HepG2 (cell line): Measurements from ENCODE around the gene RPP25L. TPM values are rescaled to one million over a fixed set of nuclear protein-coding genes. Genes with fewer than 3 reads are reported as not detected.

Experiments used
- BCL6 ChIP-seq: IDR thresholded peaks from 2 replicates; pipeline ENCODE4 v1.6.1; 2016; ENCODE audit warnings: missing genetic modification reagents, missing compliant biosample characterization
- BRCA1 ChIP-seq: sonication (generic); formaldehyde crosslinking; IDR thresholded peaks from 2 replicates; pipeline ENCODE4 v1.4.0; 2020; ENCODE audit warnings: missing genetic modification reagents
- CREB1 ChIP-seq, 2 experiments: fragments of 450-650 bp in 1 of 2; IDR thresholded peaks; 2 replicates each; pipeline ENCODE4 v1.6.1; 2016 to 2017; ENCODE audit warnings: control low read depth in 1 of 2, mild to moderate bottlenecking in 1 of 2, missing compliant biosample characterization in 1 of 2, missing genetic modification characterization in 1 of 2
- DMAP1 ChIP-seq: IDR thresholded peaks from 2 replicates; pipeline ENCODE4 v1.6.1; 2016
- ERF ChIP-seq: IDR thresholded peaks from 2 replicates; pipeline ENCODE4 v1.6.1; 2018; ENCODE audit warnings: missing biosample characterization, missing genetic modification reagents
- MAZ ChIP-seq, 2 experiments: sonication (generic) in 1 of 2; formaldehyde crosslinking in 1 of 2; IDR thresholded peaks; 2 replicates each; pipeline versions ENCODE4 v1.5.0 to v1.6.1; 2012 to 2020; ENCODE audit warnings: low read depth in 2 of 2, mild to moderate bottlenecking in 2 of 2, borderline replicate concordance in 1 of 2, improper control_type of control experiment in 1 of 2, low read length in 1 of 2, missing genetic modification reagents in 1 of 2, moderate library complexity in 1 of 2
- PCBP1 ChIP-seq: fragments of 200-400 bp; formaldehyde crosslinking; IDR thresholded peaks from 2 replicates; pipeline ENCODE4 v1.6.1; 2017; ENCODE audit warnings: mild to moderate bottlenecking, low read depth, low read length, borderline replicate concordance
- RBAK ChIP-seq: sonication (generic); formaldehyde crosslinking; IDR thresholded peaks from 2 replicates; pipeline ENCODE4 v1.5.1; 2020; ENCODE audit warnings: mild to moderate bottlenecking, missing genetic modification reagents
- RXRA ChIP-seq: sonication (generic); formaldehyde crosslinking; IDR thresholded peaks from 2 replicates; pipeline ENCODE4 v1.5.1; 2020; ENCODE audit warnings: missing genetic modification reagents
- SIN3B ChIP-seq: fragments of 150-350 bp; IDR thresholded peaks from 2 replicates; pipeline ENCODE4 v1.6.1; 2014; ENCODE audit warnings: low read length
- SIX4 ChIP-seq: sonication (generic); formaldehyde crosslinking; IDR thresholded peaks from 2 replicates; pipeline ENCODE4 v1.4.0; 2020; ENCODE audit warnings: missing genetic modification reagents
- TCF12 ChIP-seq, 2 experiments: fragments of 450-650 bp in 1 of 2; sonication (generic) in 1 of 2; formaldehyde crosslinking in 1 of 2; IDR thresholded peaks; 2 replicates each; pipeline versions ENCODE4 v1.6.1 to v1.8.0; 2017 to 2022; ENCODE audit warnings: antibody characterized with exemption in 1 of 2, mild to moderate bottlenecking in 1 of 2, missing genetic modification reagents in 1 of 2, moderate library complexity in 1 of 2
- ZNF451 ChIP-seq: sonication (generic); formaldehyde crosslinking; IDR thresholded peaks from 2 replicates; pipeline ENCODE4 v1.5.0; 2020; ENCODE audit warnings: mild to moderate bottlenecking, missing genetic modification reagents
- ZNF501 ChIP-seq: sonication (generic); formaldehyde crosslinking; IDR thresholded peaks from 2 replicates; pipeline ENCODE4 v1.5.1; 2020; ENCODE audit warnings: mild to moderate bottlenecking, moderate library complexity, missing genetic modification reagents
- ZNF547 ChIP-seq: sonication (generic); formaldehyde crosslinking; IDR thresholded peaks from 2 replicates; pipeline ENCODE4 v1.5.1; 2020; ENCODE audit warnings: mild to moderate bottlenecking, missing genetic modification reagents
- ZNF577 ChIP-seq: sonication (generic); formaldehyde crosslinking; IDR thresholded peaks from 2 replicates; pipeline ENCODE4 v1.4.0; 2020; ENCODE audit warnings: mild to moderate bottlenecking, low read depth, missing genetic modification reagents, borderline replicate concordance
- ZNF614 ChIP-seq: IDR thresholded peaks from 2 replicates; pipeline ENCODE4 v1.6.1; 2018; ENCODE audit warnings: missing biosample characterization, missing genetic modification reagents, inconsistent platforms, borderline replicate concordance
- ZNF616 ChIP-seq: sonication (generic); formaldehyde crosslinking; IDR thresholded peaks from 2 replicates; pipeline ENCODE4 v1.5.0; 2020; ENCODE audit warnings: low read depth, mild to moderate bottlenecking, missing genetic modification reagents
- polyA plus RNA-seq, 8 experiments: library from polyadenylated mRNA; depleted of rRNA in 3 of 8; stranded (reverse) in 7 of 8; unstranded in 1 of 8; fragments of >200 nt; fragmentation: Illumina TruSeq in 4 of 8; extraction: Trizol in 4 of 8; gene quantifications; 2 replicates each; pipeline versions ENCODE4 v1.2.1 to v1.2.3, GENCODE V29; 2011 to 2016; ENCODE audit warnings: low read depth in 4 of 8, missing spikeins in 1 of 8, mixed read lengths in 1 of 8; ENCODE audit not compliant: insufficient read depth in 1 of 8
- total RNA-seq, 5 experiments: library from RNA; depleted of rRNA; stranded (reverse); fragments of >200 nt; fragmentation: Illumina TruSeq; extraction: Trizol; gene quantifications; 2 replicates each; pipeline ENCODE4 v1.2.3, GENCODE V29; 2016; ENCODE audit warnings: low read depth in 1 of 5
- TF ChIP-seq, protein P1 (sequence below): sonication (generic); formaldehyde crosslinking; IDR thresholded peaks from 2 replicates; pipeline ENCODE4 v1.8.0; 2022; ENCODE audit warnings: mild to moderate bottlenecking, missing genetic modification reagents, moderate library complexity
- TF ChIP-seq, protein P2 (sequence below): sonication (generic); formaldehyde crosslinking; IDR thresholded peaks from 2 replicates; pipeline ENCODE4 v1.4.0; 2020; ENCODE audit warnings: missing genetic modification reagents
- TF ChIP-seq, protein P3 (sequence below): sonication (generic); formaldehyde crosslinking; IDR thresholded peaks from 2 replicates; pipeline ENCODE4 v1.8.1; 2022; ENCODE audit warnings: mild to moderate bottlenecking, missing genetic modification reagents
- TF ChIP-seq, protein P4 (sequence below): sonication (generic); IDR thresholded peaks from 2 replicates; pipeline ENCODE4 v1.6.1; 2016; ENCODE audit warnings: low read depth, borderline replicate concordance

RPP25L gene
- total and polyA plus RNA-seq, 2 of the 13 experiments (the other 11 are each of a cell fraction or from before 2014, with no cell fraction given), result 24.5 to 27.3 TPM

DNA sequence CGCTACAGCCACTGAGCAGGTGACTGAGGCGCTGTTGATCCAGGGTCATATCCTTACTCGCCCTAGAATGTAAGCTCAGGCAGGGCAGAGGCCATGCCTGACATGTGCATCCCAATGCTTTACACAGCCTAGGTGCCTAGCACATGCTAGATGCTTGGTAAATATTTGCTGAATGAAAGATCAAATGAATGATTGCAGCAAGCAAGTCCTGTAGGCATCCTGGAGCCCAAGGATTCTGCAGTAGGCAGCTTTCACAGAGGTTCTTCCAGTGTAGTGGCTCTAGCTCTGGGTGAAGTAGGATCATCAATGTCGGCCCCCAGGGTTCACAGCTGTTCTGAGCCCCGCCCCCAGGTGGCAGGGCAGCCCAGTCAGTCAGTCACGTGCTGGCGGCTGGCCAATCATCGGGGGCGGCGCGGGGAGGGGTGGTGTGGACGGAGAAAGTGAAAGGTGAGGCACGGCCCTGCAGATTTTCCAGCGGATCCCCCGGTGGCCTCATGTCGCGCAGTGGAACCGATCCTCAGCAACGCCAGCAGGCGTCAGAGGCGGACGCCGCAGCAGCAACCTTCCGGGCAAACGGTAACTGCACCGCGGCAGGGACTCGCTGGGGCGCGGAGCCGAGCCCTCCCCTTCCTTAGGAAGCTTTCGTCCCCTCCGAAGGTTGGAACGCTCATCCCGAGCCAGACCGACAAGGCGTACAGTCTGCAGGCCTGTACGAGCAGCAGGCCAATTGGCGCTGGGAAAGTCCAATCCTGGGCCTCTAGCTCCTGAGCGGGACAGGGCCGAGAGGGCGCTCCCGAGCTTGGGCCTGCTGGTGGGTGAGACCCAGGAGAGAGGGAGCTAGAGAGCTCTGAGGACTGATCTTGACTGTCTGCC is 34.5 kb upstream of the RPP25L start, which contains the start of gene GALT (continued):
- no peak for TF ChIP-seq ZNF577 (CRISPR knock-in tag)
- peak; percentile 77 for TF ChIP-seq RXRA (CRISPR knock-in tag)
- TF ChIP-seq SIX4 (CRISPR knock-in tag), result 0 out of 2 replicates have a peak, but pooled peaks have one; percentile 34
- peak; percentile 78; the same call in 1 of the 2 replicates for TF ChIP-seq DMAP1 (CRISPR knock-in tag)
- TF ChIP-seq ZNF614, result peak; percentile 82; the same call in 1 of the 2 replicates
- peak; percentile 82 for TF ChIP-seq ZNF547 (CRISPR knock-in tag)
- no peak for TF ChIP-seq ZNF616 (CRISPR knock-in tag)
- TF ChIP-seq ERF (CRISPR knock-in tag), result peak; percentile 80
- TF ChIP-seq PCBP1, result no peak
- no peak; the same call in 1 of the 2 replicates for TF ChIP-seq MAZ (IDR thresholded peaks at IDR 0.05; ENCODE audit: borderline replicate concordance, low read depth, low read length)
- TF ChIP-seq MAZ (CRISPR knock-in tag; IDR thresholded peaks at IDR 0.05; ENCODE audit: low read depth), result peak; percentile 61; the same call in 1 of the 2 replicates
- TF ChIP-seq SIN3B, result peak; percentile 33; the same call in 1 of the 2 replicates
- TF ChIP-seq, protein P1, sequence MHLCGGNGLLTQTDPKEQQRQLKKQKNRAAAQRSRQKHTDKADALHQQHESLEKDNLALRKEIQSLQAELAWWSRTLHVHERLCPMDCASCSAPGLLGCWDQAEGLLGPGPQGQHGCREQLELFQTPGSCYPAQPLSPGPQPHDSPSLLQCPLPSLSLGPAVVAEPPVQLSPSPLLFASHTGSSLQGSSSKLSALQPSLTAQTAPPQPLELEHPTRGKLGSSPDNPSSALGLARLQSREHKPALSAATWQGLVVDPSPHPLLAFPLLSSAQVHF, result no peak
- TF ChIP-seq TCF12 (IDR thresholded peaks at IDR 0.05), result no peak
- 0 out of 2 replicates have a peak, but pooled peaks have one; percentile 57 for TF ChIP-seq TCF12 (CRISPR knock-in tag; IDR thresholded peaks at IDR 0.05)
- peak; percentile 60 for TF ChIP-seq CREB1 (IDR thresholded peaks at IDR 0.05)
- no peak; the same call in 1 of the 2 replicates for TF ChIP-seq CREB1 (CRISPR knock-in tag; IDR thresholded peaks at IDR 0.05)
- TF ChIP-seq BCL6 (CRISPR knock-in tag), result peak; percentile 39
- TF ChIP-seq, protein P2, sequence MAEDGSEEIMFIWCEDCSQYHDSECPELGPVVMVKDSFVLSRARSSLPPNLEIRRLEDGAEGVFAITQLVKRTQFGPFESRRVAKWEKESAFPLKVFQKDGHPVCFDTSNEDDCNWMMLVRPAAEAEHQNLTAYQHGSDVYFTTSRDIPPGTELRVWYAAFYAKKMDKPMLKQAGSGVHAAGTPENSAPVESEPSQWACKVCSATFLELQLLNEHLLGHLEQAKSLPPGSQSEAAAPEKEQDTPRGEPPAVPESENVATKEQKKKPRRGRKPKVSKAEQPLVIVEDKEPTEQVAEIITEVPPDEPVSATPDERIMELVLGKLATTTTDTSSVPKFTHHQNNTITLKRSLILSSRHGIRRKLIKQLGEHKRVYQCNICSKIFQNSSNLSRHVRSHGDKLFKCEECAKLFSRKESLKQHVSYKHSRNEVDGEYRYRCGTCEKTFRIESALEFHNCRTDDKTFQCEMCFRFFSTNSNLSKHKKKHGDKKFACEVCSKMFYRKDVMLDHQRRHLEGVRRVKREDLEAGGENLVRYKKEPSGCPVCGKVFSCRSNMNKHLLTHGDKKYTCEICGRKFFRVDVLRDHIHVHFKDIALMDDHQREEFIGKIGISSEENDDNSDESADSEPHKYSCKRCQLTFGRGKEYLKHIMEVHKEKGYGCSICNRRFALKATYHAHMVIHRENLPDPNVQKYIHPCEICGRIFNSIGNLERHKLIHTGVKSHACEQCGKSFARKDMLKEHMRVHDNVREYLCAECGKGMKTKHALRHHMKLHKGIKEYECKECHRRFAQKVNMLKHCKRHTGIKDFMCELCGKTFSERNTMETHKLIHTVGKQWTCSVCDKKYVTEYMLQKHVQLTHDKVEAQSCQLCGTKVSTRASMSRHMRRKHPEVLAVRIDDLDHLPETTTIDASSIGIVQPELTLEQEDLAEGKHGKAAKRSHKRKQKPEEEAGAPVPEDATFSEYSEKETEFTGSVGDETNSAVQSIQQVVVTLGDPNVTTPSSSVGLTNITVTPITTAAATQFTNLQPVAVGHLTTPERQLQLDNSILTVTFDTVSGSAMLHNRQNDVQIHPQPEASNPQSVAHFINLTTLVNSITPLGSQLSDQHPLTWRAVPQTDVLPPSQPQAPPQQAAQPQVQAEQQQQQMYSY (CRISPR knock-in tag), result peak; percentile 68; the same call in 1 of the 2 replicates
- no peak; the same call in 1 of the 2 replicates for TF ChIP-seq BRCA1 (CRISPR knock-in tag)
- TF ChIP-seq ZNF451 (CRISPR knock-in tag), result peak; percentile 83
- TF ChIP-seq, protein P3, sequence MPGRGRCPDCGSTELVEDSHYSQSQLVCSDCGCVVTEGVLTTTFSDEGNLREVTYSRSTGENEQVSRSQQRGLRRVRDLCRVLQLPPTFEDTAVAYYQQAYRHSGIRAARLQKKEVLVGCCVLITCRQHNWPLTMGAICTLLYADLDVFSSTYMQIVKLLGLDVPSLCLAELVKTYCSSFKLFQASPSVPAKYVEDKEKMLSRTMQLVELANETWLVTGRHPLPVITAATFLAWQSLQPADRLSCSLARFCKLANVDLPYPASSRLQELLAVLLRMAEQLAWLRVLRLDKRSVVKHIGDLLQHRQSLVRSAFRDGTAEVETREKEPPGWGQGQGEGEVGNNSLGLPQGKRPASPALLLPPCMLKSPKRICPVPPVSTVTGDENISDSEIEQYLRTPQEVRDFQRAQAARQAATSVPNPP, result 0 out of 2 replicates have a peak, but pooled peaks have one; percentile 39
- peak; percentile 91 for TF ChIP-seq ZNF501 (CRISPR knock-in tag)
- 0 out of 2 replicates have a peak, but pooled peaks have one; percentile 30 for TF ChIP-seq RBAK (CRISPR knock-in tag)
- TF ChIP-seq, protein P4, sequence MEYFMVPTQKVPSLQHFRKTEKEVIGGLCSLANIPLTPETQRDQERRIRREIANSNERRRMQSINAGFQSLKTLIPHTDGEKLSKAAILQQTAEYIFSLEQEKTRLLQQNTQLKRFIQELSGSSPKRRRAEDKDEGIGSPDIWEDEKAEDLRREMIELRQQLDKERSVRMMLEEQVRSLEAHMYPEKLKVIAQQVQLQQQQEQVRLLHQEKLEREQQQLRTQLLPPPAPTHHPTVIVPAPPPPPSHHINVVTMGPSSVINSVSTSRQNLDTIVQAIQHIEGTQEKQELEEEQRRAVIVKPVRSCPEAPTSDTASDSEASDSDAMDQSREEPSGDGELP, result peak; percentile 98
